NT2/D1 (cell line): Measurements from ENCODE around the gene COL9A1.

ENCODE experiments used
- SUZ12 ChIP-seq: IDR thresholded peaks from 2 replicates; pipeline ENCODE4 v1.6.1; 2011; ENCODE audit not compliant: insufficient read length, insufficient read depth; ENCODE audit errors: extremely low read depth
- YY1 ChIP-seq: IDR thresholded peaks from 2 replicates; pipeline ENCODE4 v1.6.1; 2011; ENCODE audit not compliant: insufficient read length, insufficient read depth
- ZNF274 ChIP-seq: IDR thresholded peaks from 2 replicates; pipeline ENCODE4 v1.6.1; 2011; ENCODE audit warnings: mild to moderate bottlenecking, low read depth, low read length

DNA sequence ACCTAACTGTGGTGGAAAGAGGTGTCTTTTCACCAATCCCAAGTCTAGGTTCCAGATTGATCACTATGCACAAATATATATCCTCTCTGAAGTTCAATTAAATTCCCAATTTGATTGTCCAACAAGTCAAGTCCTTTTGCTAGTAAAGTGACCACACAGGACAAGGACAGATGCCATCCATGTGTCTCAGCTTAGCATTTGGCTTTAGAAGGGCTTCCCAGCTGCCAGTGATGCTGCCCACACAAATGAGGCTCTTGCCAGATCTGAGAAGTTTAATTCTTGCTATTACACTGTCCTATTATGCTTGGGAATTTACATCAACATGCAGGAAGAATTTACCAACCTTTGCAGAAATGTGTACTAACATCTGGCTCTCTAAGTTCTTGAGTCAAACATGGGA is 108.5 kb downstream of the COL9A1 start:
- TF ChIP-seq ZNF274 (no peak), SUZ12 (no peak), YY1 (no peak)
